Fibroblast of the aortic adventitia (primary cell): ENCODE measurements around the gene INMT. TPM values are rescaled to one million over a fixed set of nuclear protein-coding genes. Genes with fewer than 3 reads are reported as not detected.

Experiments used
- DNase-seq: peaks from one replicate; pipeline ENCODE4 v3.0.0-alpha.2; 2010; ENCODE audit warnings: low read depth
- H3K4me3 ChIP-seq: 2 replicates; pipeline ENCODE4 v1.5.1; 2011; ENCODE audit warnings: low read depth, mild to moderate bottlenecking, control low read depth, low read length, moderate library complexity
- CTCF ChIP-seq: IDR thresholded peaks from 2 replicates; pipeline ENCODE4 v1.5.1; 2011; ENCODE audit warnings: mild to moderate bottlenecking, low read length, control low read depth, inconsistent platforms; ENCODE audit not compliant: insufficient read depth
- total RNA-seq: library from RNA; depleted of rRNA; stranded (reverse); fragments of >200 nt; gene quantifications from 2 replicates; pipeline ENCODE4 v1.2.3, GENCODE V29; 2012; ENCODE audit warnings: low replicate concordance

INMT gene
- total RNA-seq, 1 donor, result 2.5 TPM

- H3K4me3 ChIP-seq, result no peak overlapping the region
- DNase-seq, result peak; percentile 66
- TF ChIP-seq CTCF, result no peak
These were observed 26.5 kb downstream of the INMT start for GRCh38 chr7:30778255-30779025.

GRCh38 chr7:30779574-30779973, 27.6 kb downstream of the INMT start:
- no peak for TF ChIP-seq CTCF
- no peak for DNase-seq
- no peak overlapping the region for H3K4me3 ChIP-seq

- no peak overlapping the region for H3K4me3 ChIP-seq
- DNase-seq, result no peak
- TF ChIP-seq CTCF, result no peak
These were observed 29.0 kb downstream of the INMT start for GRCh38 chr7:30780941-30781340.

GRCh38 chr7:30782690-30783089, 30.8 kb downstream of the INMT start:
- no peak for TF ChIP-seq CTCF
- DNase-seq, result no peak
- no peak overlapping the region for H3K4me3 ChIP-seq

- TF ChIP-seq CTCF, result no peak
- no peak overlapping the region for H3K4me3 ChIP-seq
- DNase-seq, result no peak
These were observed 33.9 kb downstream of the INMT start for GRCh38 chr7:30785786-30786185.

- no peak overlapping the region for H3K4me3 ChIP-seq
- DNase-seq, result no peak
- TF ChIP-seq CTCF, result no peak
These were observed 35.6 kb downstream of the INMT start for GRCh38 chr7:30787486-30787885.
